WTC11 (cell line): ENCODE measurements around the gene TCL1B. TPM values are rescaled to one million over a fixed set of nuclear protein-coding genes. Genes with fewer than 3 reads are reported as not detected.

Source experiments
- ATAC-seq: fragments of 200-7000 bp; cut with Tn5 transposase; 2 replicates; pipeline ENCODE4 v1.10.0; 2021; ENCODE audit warnings: mild to moderate bottlenecking, moderate library complexity
- CTCF ChIA-PET: fragments of 300-600 bp; sonication (Branson Sonifier 250); formaldehyde crosslinking; loops from one replicate; lab custom pipeline; 2021; ENCODE audit warnings: antibody characterized with exemption; lab: Charles Lee
- POLR2A ChIA-PET: fragments of 350-600 bp; sonication (Branson Sonifier 250); formaldehyde crosslinking; loops from one replicate; lab custom pipeline; 2021; ENCODE audit warnings: antibody characterized with exemption; lab: Charles Lee
- DNase-seq: peaks from one replicate; pipeline ENCODE4 v3.0.0; 2021; ENCODE audit warnings: low spot score
- H3K27ac Mint-ChIP-seq: 2 replicates; pipeline ENCODE4 v1.8.0; 2021; ENCODE audit warnings: mixed read lengths
- H3K27me3 Mint-ChIP-seq: 2 replicates; pipeline ENCODE4 v1.8.0; 2021; ENCODE audit warnings: low read depth, mild to moderate bottlenecking, moderate library complexity, mixed read lengths
- H3K36me3 Mint-ChIP-seq: 2 replicates; pipeline ENCODE4 v1.8.0; 2021; ENCODE audit warnings: mixed read lengths
- H3K4me1 Mint-ChIP-seq: 2 replicates; pipeline ENCODE4 v1.8.0; 2022; ENCODE audit warnings: mixed read lengths
- H3K4me3 Mint-ChIP-seq: 2 replicates; pipeline ENCODE4 v1.8.0; 2021; ENCODE audit warnings: mild to moderate bottlenecking, moderate library complexity, mixed read lengths
- H3K9me3 Mint-ChIP-seq: 2 replicates; pipeline ENCODE4 v1.8.0; 2021; ENCODE audit warnings: mixed read lengths
- ATF2 ChIP-seq: sonication (generic); formaldehyde crosslinking; IDR thresholded peaks from 2 replicates; pipeline ENCODE4 v1.8.1; 2022; ENCODE audit warnings: low read depth, missing genetic modification reagents, borderline replicate concordance
- CREB1 ChIP-seq: sonication (generic); formaldehyde crosslinking; IDR thresholded peaks from 2 replicates; pipeline ENCODE4 v1.8.0; 2023; ENCODE audit warnings: mild to moderate bottlenecking, missing genetic modification reagents
- CREM ChIP-seq: sonication (generic); formaldehyde crosslinking; IDR thresholded peaks from 2 replicates; pipeline ENCODE4 v1.8.1; 2022; ENCODE audit warnings: mild to moderate bottlenecking, missing genetic modification reagents, moderate library complexity
- ELF4 ChIP-seq: sonication (generic); formaldehyde crosslinking; IDR thresholded peaks from 2 replicates; pipeline ENCODE4 v1.8.1; 2022; ENCODE audit warnings: low read depth, mild to moderate bottlenecking, moderate library complexity, missing genetic modification reagents
- FOXP4 ChIP-seq: sonication (generic); formaldehyde crosslinking; IDR thresholded peaks from 2 replicates; pipeline ENCODE4 v1.8.0; 2022; ENCODE audit warnings: mild to moderate bottlenecking, missing genetic modification reagents
- GRHL2 ChIP-seq: fragments of 250-450 bp; sonication (Bioruptor Pico); IDR thresholded peaks from 2 replicates; pipeline ENCODE4 v1.8.0; 2022; ENCODE audit warnings: mild to moderate bottlenecking, moderate library complexity; ENCODE audit not compliant: insufficient replicate concordance, severe bottlenecking
- JAZF1 ChIP-seq: fragments of 250-450 bp; sonication (Bioruptor Pico); IDR thresholded peaks from 2 replicates; pipeline ENCODE4 v1.9.0; 2021; ENCODE audit warnings: moderate library complexity, mild to moderate bottlenecking, inconsistent platforms
- JUN ChIP-seq: sonication (generic); formaldehyde crosslinking; IDR thresholded peaks from 2 replicates; pipeline ENCODE4 v1.8.0; 2023; ENCODE audit warnings: mild to moderate bottlenecking, missing genetic modification reagents
- MLX ChIP-seq: sonication (generic); formaldehyde crosslinking; IDR thresholded peaks from 2 replicates; pipeline ENCODE4 v1.8.1; 2023; ENCODE audit warnings: mild to moderate bottlenecking, missing genetic modification reagents, moderate library complexity
- MYBL2 ChIP-seq: sonication (generic); formaldehyde crosslinking; IDR thresholded peaks from 2 replicates; pipeline ENCODE4 v1.8.1; 2023; ENCODE audit warnings: mild to moderate bottlenecking, moderate library complexity, missing genetic modification reagents
- NFYB ChIP-seq: sonication (generic); formaldehyde crosslinking; conservative IDR thresholded peaks from 2 replicates; pipeline ENCODE4 v1.8.0; 2022; ENCODE audit warnings: low read depth, missing genetic modification reagents
- NR1H2 ChIP-seq: sonication (generic); formaldehyde crosslinking; IDR thresholded peaks from 2 replicates; pipeline ENCODE4 v1.9.0; 2021; ENCODE audit warnings: mild to moderate bottlenecking, moderate library complexity, missing genetic modification reagents
- NR2C2 ChIP-seq: sonication (generic); formaldehyde crosslinking; IDR thresholded peaks from 2 replicates; pipeline ENCODE4 v1.8.0; 2022; ENCODE audit warnings: mild to moderate bottlenecking, missing genetic modification reagents
- NR3C1 ChIP-seq: sonication (generic); formaldehyde crosslinking; conservative IDR thresholded peaks from 2 replicates; pipeline ENCODE4 v1.8.1; 2023; ENCODE audit warnings: low read depth, mild to moderate bottlenecking, missing genetic modification reagents
- OVOL2 ChIP-seq: fragments of 250-450 bp; sonication (Bioruptor Pico); IDR thresholded peaks from 2 replicates; pipeline ENCODE4 v1.9.0; 2021; ENCODE audit warnings: mild to moderate bottlenecking, borderline replicate concordance
- SMAD3 ChIP-seq: sonication (generic); formaldehyde crosslinking; IDR thresholded peaks from 2 replicates; pipeline ENCODE4 v1.8.0; 2022; ENCODE audit warnings: missing genetic modification reagents, mild to moderate bottlenecking, borderline replicate concordance
- SOX15 ChIP-seq: fragments of 250-450 bp; sonication (Bioruptor Pico); IDR thresholded peaks from 2 replicates; pipeline ENCODE4 v1.9.0; 2021; ENCODE audit warnings: mild to moderate bottlenecking
- SP1 ChIP-seq: sonication (generic); formaldehyde crosslinking; conservative IDR thresholded peaks from 2 replicates; pipeline ENCODE4 v1.8.1; 2022; ENCODE audit warnings: missing genetic modification reagents
- TEAD1 ChIP-seq: sonication (generic); formaldehyde crosslinking; IDR thresholded peaks from 2 replicates; pipeline ENCODE4 v1.8.0; 2022; ENCODE audit warnings: mild to moderate bottlenecking, missing genetic modification reagents
- USF1 ChIP-seq: sonication (generic); formaldehyde crosslinking; IDR thresholded peaks from 2 replicates; pipeline ENCODE4 v1.8.0; 2022; ENCODE audit warnings: mild to moderate bottlenecking, missing genetic modification reagents
- ZBTB43 ChIP-seq: sonication (generic); formaldehyde crosslinking; IDR thresholded peaks from 2 replicates; pipeline ENCODE4 v1.8.1; 2023; ENCODE audit warnings: mild to moderate bottlenecking, missing genetic modification reagents
- ZMAT4 ChIP-seq: fragments of 250-450 bp; sonication (Bioruptor Pico); IDR thresholded peaks from 2 replicates; pipeline ENCODE4 v1.9.0; 2021; ENCODE audit warnings: mild to moderate bottlenecking
- ZNF121 ChIP-seq: sonication (generic); formaldehyde crosslinking; IDR thresholded peaks from 2 replicates; pipeline ENCODE4 v1.8.0; 2023; ENCODE audit warnings: missing genetic modification reagents
- ZNF138 ChIP-seq: sonication (generic); formaldehyde crosslinking; conservative IDR thresholded peaks from 2 replicates; pipeline ENCODE4 v1.8.1; 2022; ENCODE audit warnings: mild to moderate bottlenecking, moderate library complexity, missing genetic modification reagents
- ZNF219 ChIP-seq: sonication (generic); formaldehyde crosslinking; IDR thresholded peaks from 2 replicates; pipeline ENCODE4 v1.8.0; 2023; ENCODE audit warnings: missing genetic modification reagents, mild to moderate bottlenecking, borderline replicate concordance
- ZNF263 ChIP-seq: sonication (generic); formaldehyde crosslinking; IDR thresholded peaks from 2 replicates; pipeline ENCODE4 v1.8.1; 2022; ENCODE audit warnings: low read depth, mild to moderate bottlenecking, moderate library complexity, missing genetic modification reagents
- ZNF396 ChIP-seq: fragments of 250-450 bp; sonication (Bioruptor Pico); IDR thresholded peaks from 2 replicates; pipeline ENCODE4 v1.8.0; 2021; ENCODE audit warnings: mild to moderate bottlenecking, moderate library complexity, borderline replicate concordance
- ZNF416 ChIP-seq: fragments of 250-450 bp; sonication (Bioruptor Pico); IDR thresholded peaks from 2 replicates; pipeline ENCODE4 v1.9.0; 2021; ENCODE audit warnings: mild to moderate bottlenecking, inconsistent platforms
- ZNF423 ChIP-seq: fragments of 250-450 bp; sonication (Bioruptor Pico); IDR thresholded peaks from 2 replicates; pipeline ENCODE4 v2.1.2; 2022; ENCODE audit warnings: mild to moderate bottlenecking, moderate library complexity
- total RNA-seq: library from RNA; stranded (reverse); gene quantifications from 3 replicates; pipeline ENCODE4 v1.2.3, GENCODE V29; 2021

The TCL1B gene
- total RNA-seq, 1 experiment from 2014 or later = 5.7 TPM

GRCh38 chr14:95698287-95698686 lies 12.1 kb downstream of the TCL1B start:
- Mint-ChIP-seq H3K9me3 (no peaks in the 10 kb centered on the region), H3K27ac (no peak overlapping the region), H3K27me3 (peaks cover 95% of the 10 kb centered on the region), H3K4me3 (no peak overlapping the region), H3K4me1 (peaks cover 45% of the 10 kb centered on the region), H3K36me3 (no peaks in the 10 kb centered on the region)
- no peak for ATAC-seq
- no peak for DNase-seq
- TF ChIP-seq ZMAT4 (CRISPR knock-in tag) (no peak), ATF2 (CRISPR knock-in tag) (no peak), SMAD3 (no peak), ZNF263 (CRISPR knock-in tag) (no peak), ZNF219 (CRISPR knock-in tag) (no peak), MYBL2 (CRISPR knock-in tag) (no peak), ZNF416 (CRISPR knock-in tag) (no peak), CREB1 (CRISPR knock-in tag) (no peak), NR2C2 (CRISPR knock-in tag) (no peak), OVOL2 (CRISPR knock-in tag) (no peak), JAZF1 (no peak), USF1 (CRISPR knock-in tag) (no peak), NFYB (CRISPR knock-in tag) (no peak), NR1H2 (CRISPR knock-in tag) (no peak), MLX (CRISPR knock-in tag) (no peak), ZNF423 (CRISPR knock-in tag) (no peak), ZNF138 (CRISPR knock-in tag) (no peak)
- ChIA-PET POLR2A (no interaction called here), CTCF (interaction anchor here (1.2 kb wide), 1 partner anchor 76 kb away, joined by 3 read pairs; no protein-coding TSS in a partner anchor)

GRCh38 chr14:95699412-95699811 lies 13.2 kb downstream of the TCL1B start:
- Mint-ChIP-seq H3K9me3 (no peaks in the 10 kb centered on the region), H3K4me3 (peak overlapping the region; percentile 27; the same call in 1 of the 2 replicates), H3K27me3 (peaks cover 100% of the 10 kb centered on the region), H3K36me3 (no peaks in the 10 kb centered on the region), H3K27ac (no peak overlapping the region), H3K4me1 (peaks cover 50% of the 10 kb centered on the region)
- DNase-seq = no peak
- ChIA-PET CTCF (interaction anchor here (0.9 to 2.5 kb wide), 4 partner anchors 15 to 295 kb away, joined by 4 to 18 read pairs (median 8); partner anchors contain the start of gene TCL1A), POLR2A (no interaction called here)
- ATAC-seq = peak; percentile 20; the same call in 1 of the 2 replicates
- TF ChIP-seq MYBL2 (CRISPR knock-in tag) = no peak
- TF ChIP-seq ZBTB43 (CRISPR knock-in tag) = no peak
- TF ChIP-seq NR3C1 (CRISPR knock-in tag) = no peak
- TF ChIP-seq SOX15 (CRISPR knock-in tag) = no peak
- no peak for TF ChIP-seq TEAD1
- TF ChIP-seq ELF4 (CRISPR knock-in tag) = no peak
- no peak for TF ChIP-seq NR1H2 (CRISPR knock-in tag)
- no peak for TF ChIP-seq FOXP4
- no peak for TF ChIP-seq JUN
- TF ChIP-seq ZNF423 (CRISPR knock-in tag) = no peak
- no peak for TF ChIP-seq CREM (CRISPR knock-in tag)
- no peak for TF ChIP-seq SP1 (CRISPR knock-in tag)
- no peak for TF ChIP-seq ZNF138 (CRISPR knock-in tag)
- no peak for TF ChIP-seq GRHL2
- TF ChIP-seq ZNF396 (CRISPR knock-in tag) = no peak
- TF ChIP-seq ZNF121 (CRISPR knock-in tag) = no peak
